ENCODE data around the gene HACD2. TPM values are rescaled to one million over a fixed set of nuclear protein-coding genes. Genes with fewer than 3 reads are reported as not detected.

Gene HACD2
- polyA plus RNA-seq, 1 donor, result 75.2 TPM

DNA sequence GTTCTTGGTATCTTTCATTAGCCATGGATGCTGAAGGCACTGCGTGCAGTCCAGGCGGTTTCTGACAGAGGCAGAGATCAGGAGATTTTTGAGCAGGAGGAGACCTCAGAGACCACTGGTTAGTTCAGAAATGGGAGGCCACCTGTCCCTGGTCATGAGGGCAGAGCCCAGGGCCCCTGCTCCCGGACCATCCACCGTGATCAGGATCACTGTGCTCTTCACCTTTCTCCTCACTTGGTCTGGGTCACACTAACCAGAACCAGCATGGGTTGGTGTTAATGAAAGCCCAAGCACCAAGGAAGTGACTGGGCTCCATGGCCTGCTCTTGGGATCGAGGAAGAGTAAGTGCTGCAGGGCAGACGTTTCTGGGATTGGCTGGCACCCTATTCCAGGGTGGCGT lies 42.0 kb upstream of the HACD2 start:
- H3K27me3 ChIP-seq (ENCODE audit: control insufficient read depth, insufficient read depth, low read length), result no peaks in the 10 kb centered on the region
- peaks cover 18% of the 10 kb centered on the region for H3K36me3 ChIP-seq (ENCODE audit: control insufficient read depth, insufficient read depth, low read length)
- no CpG with 5 or more reads among the region's 7 CpGs for WGBS (ENCODE audit: insufficient coverage, low lambda C conversion rate)
- DNase-seq, result no peak
- no peak overlapping the region for H3K4me3 ChIP-seq (ENCODE audit: low read length)
- H3K27ac ChIP-seq (ENCODE audit: low read length), result no peak overlapping the region
- H3K4me1 ChIP-seq (ENCODE audit: control insufficient read depth, insufficient read depth, low read length), result no peaks in the 10 kb centered on the region
- no peaks in the 10 kb centered on the region for H3K9me3 ChIP-seq (ENCODE audit: control insufficient read depth, low read depth, low read length)

DNA sequence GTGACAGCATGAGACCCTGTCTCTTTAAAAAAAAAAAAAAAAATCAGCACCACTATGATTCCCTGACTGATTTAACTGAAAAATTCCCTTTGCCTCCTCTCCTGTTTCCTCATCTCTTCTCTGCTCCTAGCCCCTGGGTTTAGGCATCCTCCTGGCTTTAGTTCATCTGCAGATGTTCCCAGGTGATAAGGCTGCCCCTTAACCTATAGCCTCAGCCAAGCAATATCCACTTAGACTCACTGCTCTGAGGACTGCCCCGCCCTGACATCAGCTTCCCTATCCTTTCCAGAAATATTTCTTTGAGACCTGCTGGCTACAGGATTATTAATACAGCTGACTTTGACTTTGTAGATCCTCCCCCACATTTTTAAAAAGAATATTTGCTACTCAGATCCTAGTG lies 39.4 kb upstream of the HACD2 start:
- Histone ChIP-seq H3K36me3 (ENCODE audit: control insufficient read depth, insufficient read depth, low read length) (peaks cover 12% of the 10 kb centered on the region), H3K27me3 (ENCODE audit: control insufficient read depth, insufficient read depth, low read length) (no peaks in the 10 kb centered on the region), H3K9me3 (ENCODE audit: control insufficient read depth, low read depth, low read length) (no peaks in the 10 kb centered on the region), H3K4me3 (ENCODE audit: low read length) (no peak overlapping the region), H3K4me1 (ENCODE audit: control insufficient read depth, insufficient read depth, low read length) (no peaks in the 10 kb centered on the region), H3K27ac (ENCODE audit: low read length) (no peak overlapping the region)
- DNase-seq, result no peak
- WGBS (ENCODE audit: insufficient coverage, low lambda C conversion rate), result no CpG with 5 or more reads among the region's 1 CpG

DNA sequence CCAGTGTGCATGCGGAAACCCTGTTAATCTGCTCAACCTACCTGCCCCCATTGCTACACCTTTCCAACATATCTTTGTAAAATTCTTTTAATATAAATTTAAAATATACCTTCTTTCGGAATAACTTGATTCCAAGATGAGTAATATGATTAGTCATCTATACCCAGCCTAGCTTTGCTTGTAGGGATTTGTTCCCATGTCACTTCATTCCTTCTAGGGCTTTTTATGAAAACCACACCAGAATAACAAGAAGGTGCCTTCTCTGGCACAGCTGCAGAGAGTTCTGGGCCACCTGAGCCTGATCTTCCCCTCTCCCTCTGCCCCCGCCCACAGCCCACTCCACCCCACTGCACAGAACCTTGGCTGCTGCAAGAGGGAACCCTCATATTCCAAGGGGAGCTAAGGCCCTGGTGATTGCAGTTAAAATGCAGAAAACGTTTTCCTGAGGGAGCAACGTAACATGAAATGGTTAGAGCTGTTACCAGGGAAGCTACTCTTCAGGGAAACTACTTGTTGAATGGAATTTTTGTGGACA lies 38.6 kb upstream of the HACD2 start:
- WGBS (ENCODE audit: insufficient coverage, low lambda C conversion rate), result 100% methylated on average over 1 of the region's 5 CpGs
- no peaks in the 10 kb centered on the region for H3K4me1 ChIP-seq (ENCODE audit: control insufficient read depth, insufficient read depth, low read length)
- H3K27me3 ChIP-seq (ENCODE audit: control insufficient read depth, insufficient read depth, low read length), result no peaks in the 10 kb centered on the region
- no peak for DNase-seq
- H3K36me3 ChIP-seq (ENCODE audit: control insufficient read depth, insufficient read depth, low read length), result peaks cover 9% of the 10 kb centered on the region
- H3K9me3 ChIP-seq (ENCODE audit: control insufficient read depth, low read depth, low read length), result no peaks in the 10 kb centered on the region
- H3K4me3 ChIP-seq (ENCODE audit: low read length), result no peak overlapping the region
- H3K27ac ChIP-seq (ENCODE audit: low read length), result no peak overlapping the region

DNA sequence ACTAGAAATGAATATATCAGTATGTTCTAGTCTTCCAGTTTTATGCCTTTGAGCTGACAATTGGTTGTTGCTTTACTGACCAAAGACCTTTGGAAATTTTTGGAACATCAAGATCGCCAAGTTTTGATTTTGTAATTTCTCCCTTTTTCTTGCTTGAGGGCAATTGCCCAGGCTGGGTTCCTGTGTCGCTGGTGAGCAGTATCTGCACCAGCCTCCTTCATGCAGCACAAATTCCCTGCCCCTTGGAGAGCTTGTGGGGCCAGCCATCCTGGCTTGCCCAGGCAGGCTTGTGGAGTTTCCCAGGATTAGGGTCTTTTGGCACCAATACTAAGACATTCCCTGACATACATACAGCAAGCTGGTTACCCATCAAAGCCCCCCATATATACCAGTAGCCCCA lies 37.9 kb upstream of the HACD2 start:
- no peak for DNase-seq
- no peaks in the 10 kb centered on the region for H3K4me1 ChIP-seq (ENCODE audit: control insufficient read depth, insufficient read depth, low read length)
- no CpG with 5 or more reads among the region's 2 CpGs for WGBS (ENCODE audit: insufficient coverage, low lambda C conversion rate)
- no peak overlapping the region for H3K27ac ChIP-seq (ENCODE audit: low read length)
- no peak overlapping the region for H3K4me3 ChIP-seq (ENCODE audit: low read length)
- no peaks in the 10 kb centered on the region for H3K9me3 ChIP-seq (ENCODE audit: control insufficient read depth, low read depth, low read length)
- H3K36me3 ChIP-seq (ENCODE audit: control insufficient read depth, insufficient read depth, low read length), result peaks cover 15% of the 10 kb centered on the region
- no peaks in the 10 kb centered on the region for H3K27me3 ChIP-seq (ENCODE audit: control insufficient read depth, insufficient read depth, low read length)

DNA sequence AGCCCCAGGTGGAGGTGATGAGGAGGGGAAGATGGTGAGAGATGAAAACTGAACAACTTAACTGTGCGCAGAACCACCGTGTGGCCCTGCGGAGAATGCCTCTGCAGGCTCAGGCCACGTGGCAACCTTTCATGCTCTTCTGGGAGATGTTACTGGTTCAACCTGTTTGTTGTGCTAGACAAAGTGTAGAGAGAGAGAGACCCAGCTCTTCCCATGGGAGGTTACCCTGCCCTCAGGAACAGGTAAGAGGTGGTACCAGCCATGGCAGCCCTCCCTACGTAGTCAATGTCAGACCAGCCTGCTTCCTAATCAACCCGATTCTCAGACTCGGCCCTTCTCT lies 37.0 kb upstream of the HACD2 start:
- H3K4me1 ChIP-seq (ENCODE audit: control insufficient read depth, insufficient read depth, low read length), result no peaks in the 10 kb centered on the region
- H3K9me3 ChIP-seq (ENCODE audit: control insufficient read depth, low read depth, low read length), result no peaks in the 10 kb centered on the region
- no peaks in the 10 kb centered on the region for H3K27me3 ChIP-seq (ENCODE audit: control insufficient read depth, insufficient read depth, low read length)
- no peak overlapping the region for H3K4me3 ChIP-seq (ENCODE audit: low read length)
- DNase-seq, result no peak
- H3K27ac ChIP-seq (ENCODE audit: low read length), result peak overlapping the region; percentile 45
- no CpG with 5 or more reads among the region's 7 CpGs for WGBS (ENCODE audit: insufficient coverage, low lambda C conversion rate)
- peaks cover 15% of the 10 kb centered on the region for H3K36me3 ChIP-seq (ENCODE audit: control insufficient read depth, insufficient read depth, low read length)

DNA sequence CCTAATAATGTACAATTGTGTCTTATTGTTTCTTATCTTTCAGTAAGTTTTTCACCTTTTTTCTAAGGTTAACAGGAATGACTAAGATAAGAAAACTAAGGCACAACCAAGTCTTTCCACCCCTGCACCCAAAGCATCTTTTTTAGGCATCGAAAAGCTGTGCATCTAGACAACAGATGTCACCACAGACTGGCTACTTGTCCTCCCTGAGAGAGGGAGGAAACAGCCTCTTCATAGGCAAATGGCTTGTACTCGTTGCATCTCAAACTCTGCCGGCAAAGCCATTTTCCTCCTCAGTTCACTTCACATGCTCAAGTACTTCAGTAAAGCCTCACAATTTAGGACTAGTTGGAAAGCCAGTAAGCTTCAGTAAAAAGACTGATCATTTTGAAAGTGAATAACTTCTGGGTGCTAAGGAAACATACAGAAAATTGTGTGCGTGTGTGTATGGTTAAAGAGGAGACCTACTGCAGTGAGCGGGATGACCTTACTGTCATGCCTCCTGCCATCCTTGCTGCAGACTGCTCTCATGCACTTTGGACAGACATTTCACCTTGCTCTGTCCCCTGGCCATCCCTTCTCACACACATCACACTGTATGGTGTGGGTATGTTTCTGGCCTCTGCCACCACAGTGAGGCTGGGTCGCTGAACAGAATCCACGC lies 36.5 kb upstream of the HACD2 start:
- no peaks in the 10 kb centered on the region for H3K4me1 ChIP-seq (ENCODE audit: control insufficient read depth, insufficient read depth, low read length)
- peak overlapping the region; percentile 45 for H3K27ac ChIP-seq (ENCODE audit: low read length)

DNA sequence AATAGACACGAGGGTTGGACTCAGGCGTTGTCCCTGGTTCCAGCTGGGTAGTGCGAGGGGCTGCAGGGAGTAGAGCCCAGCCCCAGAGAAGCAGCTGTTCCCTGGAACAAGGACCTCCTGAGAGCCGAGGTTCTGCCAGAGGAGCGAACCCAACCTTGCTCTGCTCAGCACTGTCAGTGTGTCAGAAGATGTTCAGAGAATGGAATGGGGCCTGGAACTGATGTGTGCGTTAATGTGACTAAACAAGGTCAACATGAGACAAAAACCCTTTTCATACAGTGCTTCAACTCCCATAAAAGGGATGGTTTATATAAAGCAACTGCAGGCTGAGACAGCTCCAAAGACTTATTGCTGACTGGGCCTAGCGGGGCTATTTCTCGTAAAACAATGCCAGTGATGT lies 35.5 kb upstream of the HACD2 start:
- no peaks in the 10 kb centered on the region for H3K27me3 ChIP-seq (ENCODE audit: control insufficient read depth, insufficient read depth, low read length)
- no peaks in the 10 kb centered on the region for H3K4me1 ChIP-seq (ENCODE audit: control insufficient read depth, insufficient read depth, low read length)
- H3K4me3 ChIP-seq (ENCODE audit: low read length), result peak overlapping the region; percentile 31
- DNase-seq, result peak; percentile 31 to 52
- peaks cover 10% of the 10 kb centered on the region for H3K36me3 ChIP-seq (ENCODE audit: control insufficient read depth, insufficient read depth, low read length)
- no CpG with 5 or more reads among the region's 8 CpGs for WGBS (ENCODE audit: insufficient coverage, low lambda C conversion rate)
- H3K9me3 ChIP-seq (ENCODE audit: control insufficient read depth, low read depth, low read length), result no peaks in the 10 kb centered on the region
- H3K27ac ChIP-seq (ENCODE audit: low read length), result peak overlapping the region; percentile 79

More for the DNA sequence above, 36.5 kb upstream of the HACD2 start:
- WGBS (ENCODE audit: insufficient coverage, low lambda C conversion rate), result no CpG with 5 or more reads among the region's 7 CpGs
- Histone ChIP-seq H3K27me3 (ENCODE audit: control insufficient read depth, insufficient read depth, low read length) (no peaks in the 10 kb centered on the region), H3K4me3 (ENCODE audit: low read length) (no peak overlapping the region), H3K36me3 (ENCODE audit: control insufficient read depth, insufficient read depth, low read length) (peaks cover 11% of the 10 kb centered on the region), H3K9me3 (ENCODE audit: control insufficient read depth, low read depth, low read length) (no peaks in the 10 kb centered on the region)
- DNase-seq, result no peak

DNA sequence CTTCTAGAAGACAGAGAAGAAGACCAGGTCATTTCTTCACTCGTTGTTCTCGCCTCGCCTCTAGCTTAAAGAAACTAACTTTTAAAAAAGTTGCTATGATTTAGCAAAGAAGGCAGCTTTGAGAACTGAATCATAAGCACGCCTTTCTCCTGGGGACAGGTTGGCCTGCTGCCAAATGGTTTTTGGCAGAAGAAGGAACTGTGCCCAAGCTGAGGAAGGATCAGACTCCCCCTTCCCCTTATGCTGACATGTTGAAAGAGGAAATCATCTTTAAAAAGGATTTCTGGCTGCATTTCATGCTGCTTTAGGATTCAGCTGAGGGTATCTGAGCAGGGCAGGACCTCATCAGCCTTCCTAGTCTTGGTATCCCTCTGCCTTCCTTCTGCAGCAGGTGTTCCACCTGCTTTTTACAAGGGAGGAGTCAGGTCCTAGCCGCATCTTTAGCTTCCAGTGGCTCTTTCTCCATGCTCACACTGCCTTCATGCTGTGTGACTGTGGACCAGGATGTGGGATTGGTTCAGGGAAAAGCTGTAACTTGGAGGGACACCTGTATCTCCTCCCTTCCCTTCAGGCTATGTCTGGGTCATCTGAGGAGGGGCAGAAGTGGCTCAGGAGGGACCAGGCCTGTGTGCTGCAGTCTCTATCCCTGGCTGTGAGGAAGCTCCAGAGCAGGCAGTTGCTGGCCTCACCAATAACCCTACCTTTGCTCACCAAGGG lies 34.1 kb upstream of the HACD2 start:
- WGBS (ENCODE audit: insufficient coverage, low lambda C conversion rate), result no CpG with 5 or more reads among the region's 5 CpGs
- DNase-seq, result no peak
- Histone ChIP-seq H3K36me3 (ENCODE audit: control insufficient read depth, insufficient read depth, low read length) (peaks cover 10% of the 10 kb centered on the region), H3K27ac (ENCODE audit: low read length) (peak overlapping the region; percentile 79), H3K9me3 (ENCODE audit: control insufficient read depth, low read depth, low read length) (no peaks in the 10 kb centered on the region), H3K4me3 (ENCODE audit: low read length) (peak overlapping the region; percentile 31), H3K27me3 (ENCODE audit: control insufficient read depth, insufficient read depth, low read length) (no peaks in the 10 kb centered on the region), H3K4me1 (ENCODE audit: control insufficient read depth, insufficient read depth, low read length) (no peaks in the 10 kb centered on the region)

DNA sequence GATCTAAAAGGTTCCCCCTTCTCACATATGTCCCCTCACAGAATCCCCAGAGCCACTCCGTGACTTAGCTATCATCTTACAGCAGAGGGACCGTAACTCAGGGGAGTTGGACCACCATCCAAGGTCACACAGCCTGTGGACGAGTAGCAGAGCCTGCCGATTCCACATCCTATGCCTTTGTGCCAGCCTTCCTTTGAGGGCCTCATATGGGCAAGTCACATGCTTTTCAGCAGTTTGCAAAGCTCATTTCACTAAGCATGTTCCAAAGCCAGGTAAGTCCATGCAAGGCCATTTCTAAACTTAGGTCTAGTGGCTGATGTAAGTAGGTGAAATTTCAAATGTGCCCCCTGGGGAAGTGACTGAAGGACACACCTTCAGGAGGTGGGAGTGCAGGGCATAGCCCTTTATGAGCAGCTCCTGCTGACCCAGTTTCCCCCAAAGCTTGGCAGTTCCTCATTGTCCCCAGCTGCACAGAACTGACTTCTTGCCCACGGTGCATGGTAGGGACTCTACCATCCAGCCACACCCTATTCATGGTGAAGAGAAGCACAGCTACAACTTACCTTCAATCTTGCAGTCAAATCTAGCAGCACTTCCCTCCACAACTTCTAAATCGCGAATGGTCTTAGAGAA lies 33.3 kb upstream of the HACD2 start:
- DNase-seq, result no peak
- 60% methylated on average over 1 of the region's 7 CpGs for WGBS (ENCODE audit: insufficient coverage, low lambda C conversion rate)
- peak overlapping the region; percentile 79 for H3K27ac ChIP-seq (ENCODE audit: low read length)
- H3K27me3 ChIP-seq (ENCODE audit: control insufficient read depth, insufficient read depth, low read length), result no peaks in the 10 kb centered on the region
- no peaks in the 10 kb centered on the region for H3K9me3 ChIP-seq (ENCODE audit: control insufficient read depth, low read depth, low read length)
- H3K4me1 ChIP-seq (ENCODE audit: control insufficient read depth, insufficient read depth, low read length), result no peaks in the 10 kb centered on the region
- H3K36me3 ChIP-seq (ENCODE audit: control insufficient read depth, insufficient read depth, low read length), result peaks cover 10% of the 10 kb centered on the region
- peak overlapping the region; percentile 31 for H3K4me3 ChIP-seq (ENCODE audit: low read length)

DNA sequence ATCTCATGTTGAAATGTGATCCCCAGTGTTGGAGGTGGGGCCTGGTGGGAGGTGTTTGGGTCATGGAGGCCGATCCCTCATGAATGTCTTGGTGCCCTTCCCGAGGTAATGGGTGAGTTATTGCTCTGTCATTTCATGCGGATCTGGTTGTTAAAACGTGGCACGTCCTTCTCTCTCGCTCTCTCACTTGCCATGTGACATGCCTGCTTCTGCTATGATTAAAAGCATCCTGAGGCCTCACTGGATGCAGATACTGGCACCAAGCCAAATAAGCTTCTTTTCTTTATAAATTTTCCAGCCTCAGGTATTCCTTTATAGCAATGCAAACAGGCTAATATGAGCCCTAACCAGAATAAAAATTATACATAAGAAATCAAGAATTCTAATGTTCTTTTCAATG lies 31.7 kb upstream of the HACD2 start:
- no peak for DNase-seq
- H3K36me3 ChIP-seq (ENCODE audit: control insufficient read depth, insufficient read depth, low read length), result peaks cover 10% of the 10 kb centered on the region
- H3K27ac ChIP-seq (ENCODE audit: low read length), result no peak overlapping the region
- H3K9me3 ChIP-seq (ENCODE audit: control insufficient read depth, low read depth, low read length), result no peaks in the 10 kb centered on the region
- WGBS (ENCODE audit: insufficient coverage, low lambda C conversion rate), result no CpG with 5 or more reads among the region's 6 CpGs
- no peaks in the 10 kb centered on the region for H3K4me1 ChIP-seq (ENCODE audit: control insufficient read depth, insufficient read depth, low read length)
- H3K27me3 ChIP-seq (ENCODE audit: control insufficient read depth, insufficient read depth, low read length), result no peaks in the 10 kb centered on the region
- no peak overlapping the region for H3K4me3 ChIP-seq (ENCODE audit: low read length)
